MCF 10A (cell line): ENCODE data around the gene RABGAP1. TPM values are rescaled to one million over a fixed set of nuclear protein-coding genes. Genes with fewer than 3 reads are reported as not detected.

ENCODE experiments used
- BruUV-seq: library from RNA; stranded (reverse); fragments of 400-500 nt; replicated peaks from 2 replicates; lab custom pipeline; 2021; lab: Mats Ljungman, UMichigan
- CTCF ChIA-PET: fragments of 300-600 bp; sonication (Branson Sonifier 250); formaldehyde crosslinking; extraction: SDS; loops from one replicate; lab custom pipeline; 2021; ENCODE audit warnings: antibody characterized with exemption, inconsistent platforms; lab: Yijun Ruan, JAX
- POLR2A ChIA-PET: fragments of 300-600, 350-650 bp; sonication (Branson Sonifier 250); formaldehyde crosslinking; extraction: SDS; loops from one replicate; lab custom pipeline; 2020; ENCODE audit warnings: antibody characterized with exemption, inconsistent platforms; lab: Yijun Ruan, JAX
- DNase-seq: peaks from one replicate; pipeline ENCODE4 v3.0.0-alpha.2; 2018; ENCODE audit not compliant: unreplicated experiment
- H3K27ac Mint-ChIP-seq: one replicate; pipeline ENCODE4 v1.8.0; 2022; ENCODE audit warnings: mild to moderate bottlenecking, low read depth, mixed read lengths; ENCODE audit not compliant: unreplicated experiment
- H3K27me3 Mint-ChIP-seq: one replicate; pipeline ENCODE4 v1.8.0; 2022; ENCODE audit warnings: mixed read lengths; ENCODE audit not compliant: insufficient read depth, unreplicated experiment
- H3K36me3 Mint-ChIP-seq: one replicate; pipeline ENCODE4 v1.8.0; 2022; ENCODE audit warnings: mild to moderate bottlenecking, moderate library complexity, mixed read lengths; ENCODE audit not compliant: insufficient read depth, unreplicated experiment
- H3K4me1 Mint-ChIP-seq: one replicate; pipeline ENCODE4 v1.8.0; 2022; ENCODE audit warnings: mixed read lengths; ENCODE audit not compliant: insufficient read depth, unreplicated experiment
- H3K4me3 Mint-ChIP-seq: one replicate; pipeline ENCODE4 v1.8.0; 2022; ENCODE audit warnings: mild to moderate bottlenecking, moderate library complexity, mixed read lengths; ENCODE audit not compliant: unreplicated experiment
- H3K9me3 Mint-ChIP-seq: one replicate; pipeline ENCODE4 v1.8.0; 2022; ENCODE audit warnings: mixed read lengths; ENCODE audit not compliant: unreplicated experiment
- intact Hi-C: fragments of 100-400 bp; cut with micrococcal nuclease; formaldehyde crosslinking; loops from 2 replicates; pipeline ENCODE4 v1.14.1; 2022
- total RNA-seq: library from RNA; stranded (reverse); gene quantifications from 2 replicates; pipeline ENCODE4 v1.2.3, GENCODE V29; 2022
- TF ChIP-seq, protein P1 (sequence below): fragments of 200-600 bp; IDR thresholded peaks from one replicate; pipeline ENCODE4 v1.8.0; 2022; ENCODE audit warnings: antibody characterized with exemption, mild to moderate bottlenecking; ENCODE audit not compliant: unreplicated experiment

Gene RABGAP1
- total RNA-seq, 1 experiment from 2014 or later = 43.1 TPM

DNA sequence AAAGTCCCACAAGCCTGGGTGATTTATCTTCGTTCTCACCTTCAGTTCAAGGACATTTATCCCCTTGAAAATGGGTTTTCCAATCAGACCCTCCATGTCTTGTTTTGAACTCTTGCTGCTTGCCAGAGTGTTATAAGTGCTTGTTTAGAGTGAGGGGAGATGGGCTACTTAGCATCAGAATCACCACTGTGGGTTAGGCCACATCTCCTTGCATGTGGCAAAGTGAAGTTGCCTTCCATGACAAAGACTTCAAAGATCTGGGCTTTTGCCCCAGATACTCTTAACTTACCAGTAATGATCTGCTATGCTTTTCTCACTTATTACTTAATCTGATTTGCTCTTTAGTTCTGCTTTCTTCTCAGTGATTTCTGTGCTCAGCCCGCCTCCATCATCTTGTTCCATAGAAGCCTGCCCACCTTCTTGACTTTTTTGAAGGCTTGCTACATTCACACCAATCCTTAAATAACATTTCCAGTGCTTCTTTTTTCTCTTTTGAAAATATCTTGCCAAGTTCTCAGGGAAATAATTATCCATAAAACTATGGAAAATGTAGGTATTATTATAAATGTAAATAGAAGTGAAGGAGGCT, 131.7 kb downstream of the RABGAP1 start:
- H3K9me3 Mint-ChIP-seq = no peaks in the 10 kb centered on the region
- H3K4me3 Mint-ChIP-seq = no peak overlapping the region
- BruUV-seq = no TSS peak
- no peak for DNase-seq
- H3K36me3 Mint-ChIP-seq = peaks cover 56% of the 10 kb centered on the region
- no peak overlapping the region for H3K27ac Mint-ChIP-seq
- POLR2A ChIA-PET = no interaction called here
- CTCF ChIA-PET = interaction anchor here (0.6 to 0.9 kb wide), 2 partner anchors 10 to 259 kb away, joined by 3 read pairs; no protein-coding TSS in a partner anchor
- intact Hi-C loops = no loop called here
- TF ChIP-seq, protein P1, sequence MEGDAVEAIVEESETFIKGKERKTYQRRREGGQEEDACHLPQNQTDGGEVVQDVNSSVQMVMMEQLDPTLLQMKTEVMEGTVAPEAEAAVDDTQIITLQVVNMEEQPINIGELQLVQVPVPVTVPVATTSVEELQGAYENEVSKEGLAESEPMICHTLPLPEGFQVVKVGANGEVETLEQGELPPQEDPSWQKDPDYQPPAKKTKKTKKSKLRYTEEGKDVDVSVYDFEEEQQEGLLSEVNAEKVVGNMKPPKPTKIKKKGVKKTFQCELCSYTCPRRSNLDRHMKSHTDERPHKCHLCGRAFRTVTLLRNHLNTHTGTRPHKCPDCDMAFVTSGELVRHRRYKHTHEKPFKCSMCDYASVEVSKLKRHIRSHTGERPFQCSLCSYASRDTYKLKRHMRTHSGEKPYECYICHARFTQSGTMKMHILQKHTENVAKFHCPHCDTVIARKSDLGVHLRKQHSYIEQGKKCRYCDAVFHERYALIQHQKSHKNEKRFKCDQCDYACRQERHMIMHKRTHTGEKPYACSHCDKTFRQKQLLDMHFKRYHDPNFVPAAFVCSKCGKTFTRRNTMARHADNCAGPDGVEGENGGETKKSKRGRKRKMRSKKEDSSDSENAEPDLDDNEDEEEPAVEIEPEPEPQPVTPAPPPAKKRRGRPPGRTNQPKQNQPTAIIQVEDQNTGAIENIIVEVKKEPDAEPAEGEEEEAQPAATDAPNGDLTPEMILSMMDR = no peak
- peaks cover 19% of the 10 kb centered on the region for H3K4me1 Mint-ChIP-seq
- H3K27me3 Mint-ChIP-seq = no peaks in the 10 kb centered on the region

DNA sequence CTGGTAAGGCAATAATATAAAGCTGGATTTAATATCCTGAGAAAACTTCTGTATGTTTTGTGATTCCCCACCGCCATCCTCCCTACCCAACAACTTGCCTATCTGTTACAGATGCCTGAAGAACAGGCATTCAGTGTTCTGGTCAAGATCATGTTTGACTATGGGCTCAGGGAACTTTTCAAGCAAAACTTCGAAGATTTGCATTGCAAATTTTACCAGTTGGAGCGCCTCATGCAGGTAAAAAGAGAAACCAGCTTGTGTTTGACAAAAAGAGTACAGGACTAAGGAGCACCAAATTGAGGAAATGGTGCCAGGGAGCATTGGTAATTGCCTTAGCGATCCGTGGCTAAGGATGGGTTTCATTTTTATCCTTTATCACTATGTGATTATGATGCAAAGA, 132.6 kb downstream of the RABGAP1 start:
- H3K4me1 Mint-ChIP-seq = peaks cover 16% of the 10 kb centered on the region
- no peaks in the 10 kb centered on the region for H3K9me3 Mint-ChIP-seq
- CTCF ChIA-PET = interaction anchor here (0.7 to 1.0 kb wide), 4 partner anchors 18 to 276 kb away, joined by 3 to 4 read pairs (median 3); no protein-coding TSS in a partner anchor
- no TSS peak for BruUV-seq
- no peaks in the 10 kb centered on the region for H3K27me3 Mint-ChIP-seq
- POLR2A ChIA-PET = interaction anchor here (1.5 kb wide), 1 partner anchor 12 kb away, joined by 4 read pairs; no protein-coding TSS in a partner anchor
- no peak for DNase-seq
- no peak overlapping the region for H3K4me3 Mint-ChIP-seq
- H3K27ac Mint-ChIP-seq = no peak overlapping the region
- TF ChIP-seq, protein P1 = no peak
- H3K36me3 Mint-ChIP-seq = peaks cover 58% of the 10 kb centered on the region
- intact Hi-C loops = no loop called here

DNA sequence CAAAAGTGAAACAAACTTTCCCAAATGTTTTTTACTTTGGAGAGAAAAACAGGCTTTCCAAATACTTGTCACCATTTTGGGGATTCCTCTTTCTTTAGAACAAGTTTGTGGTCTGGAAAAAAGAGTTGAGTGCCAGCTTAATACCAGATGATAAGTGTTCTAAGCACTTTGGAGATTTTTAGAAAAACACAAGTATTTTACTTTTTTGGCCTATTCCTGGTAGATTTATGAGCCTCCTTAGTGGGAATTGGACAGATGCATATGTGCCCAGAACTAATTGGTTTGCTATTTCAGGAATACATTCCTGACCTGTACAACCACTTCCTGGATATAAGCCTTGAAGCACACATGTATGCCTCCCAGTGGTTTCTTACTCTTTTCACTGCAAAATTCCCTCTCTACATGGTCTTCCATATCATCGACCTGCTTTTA, 133.2 kb downstream of the RABGAP1 start:
- intact Hi-C loops = no loop called here
- DNase-seq = no peak
- Mint-ChIP-seq H3K9me3 (no peaks in the 10 kb centered on the region), H3K36me3 (peaks cover 59% of the 10 kb centered on the region), H3K4me1 (peaks cover 11% of the 10 kb centered on the region), H3K4me3 (no peak overlapping the region), H3K27ac (no peak overlapping the region), H3K27me3 (no peaks in the 10 kb centered on the region)
- ChIA-PET CTCF (interaction anchor here (0.7 to 1.0 kb wide), 4 partner anchors 17 to 873 kb away, joined by 3 to 5 read pairs (median 4); no protein-coding TSS in a partner anchor), POLR2A (interaction anchor here (1.5 kb wide), 1 partner anchor 12 kb away, joined by 4 read pairs; no protein-coding TSS in a partner anchor)
- TF ChIP-seq, protein P1 = no peak
- no TSS peak for BruUV-seq

DNA sequence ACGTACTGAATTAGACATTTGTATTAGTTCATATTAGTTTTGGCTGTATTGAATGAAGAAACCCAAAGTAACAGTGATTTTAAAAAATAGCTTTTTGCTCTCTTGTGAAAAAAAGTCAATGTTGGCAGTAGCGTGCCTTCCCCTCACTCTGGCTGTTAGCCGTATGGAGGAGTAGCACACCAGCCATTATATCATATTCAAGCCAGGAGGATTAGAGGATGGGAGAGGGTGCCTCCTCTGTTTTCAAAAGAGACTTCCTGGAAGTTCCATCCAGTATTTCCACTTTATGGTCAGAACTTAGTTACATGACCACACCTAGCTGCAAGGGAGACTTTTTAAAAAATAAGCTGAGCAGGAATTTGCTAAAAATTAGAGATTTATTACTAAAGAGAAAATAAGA, 133.8 kb downstream of the RABGAP1 start:
- TF ChIP-seq, protein P1 = no peak
- Mint-ChIP-seq H3K27me3 (no peaks in the 10 kb centered on the region), H3K9me3 (no peaks in the 10 kb centered on the region), H3K4me3 (no peak overlapping the region), H3K4me1 (peaks cover 5% of the 10 kb centered on the region), H3K36me3 (peaks cover 60% of the 10 kb centered on the region), H3K27ac (no peak overlapping the region)
- BruUV-seq = no TSS peak
- ChIA-PET CTCF (interaction anchor here (0.8 to 1.6 kb wide), 3 partner anchors 8 to 872 kb away, joined by 3 to 5 read pairs (median 5); no protein-coding TSS in a partner anchor), POLR2A (interaction anchor here (1.5 kb wide), 1 partner anchor 11 kb away, joined by 4 read pairs; no protein-coding TSS in a partner anchor)
- intact Hi-C loops = no loop called here
- DNase-seq = no peak
